Astrocyte of the spinal cord (primary cell): ENCODE results near the gene IGLL1.

Source experiments
- DNase-seq: peaks from one replicate; pipeline ENCODE4 v3.0.0; 2011; ENCODE audit warnings: low read depth, low spot score
- H3K4me3 ChIP-seq: 2 replicates; pipeline ENCODE4 v1.5.1; 2011; ENCODE audit warnings: low read depth, mild to moderate bottlenecking, low read length, moderate library complexity
- in situ Hi-C: cut with HindIII; loops from 2 replicates; pipeline ENCODE4 v1.10.0; 2017; ENCODE audit warnings: low sequenced_read_pairs
- TF ChIP-seq, protein P1 (sequence below): IDR thresholded peaks from 2 replicates; pipeline ENCODE4 v1.5.1; 2012; ENCODE audit warnings: low read depth, mild to moderate bottlenecking, low read length, inconsistent platforms

The IGLL1 gene

GRCh38 chr22:23530766-23531282, 49.3 kb downstream of the IGLL1 start:
- in situ Hi-C loops: no loop called here
- TF ChIP-seq, protein P1, sequence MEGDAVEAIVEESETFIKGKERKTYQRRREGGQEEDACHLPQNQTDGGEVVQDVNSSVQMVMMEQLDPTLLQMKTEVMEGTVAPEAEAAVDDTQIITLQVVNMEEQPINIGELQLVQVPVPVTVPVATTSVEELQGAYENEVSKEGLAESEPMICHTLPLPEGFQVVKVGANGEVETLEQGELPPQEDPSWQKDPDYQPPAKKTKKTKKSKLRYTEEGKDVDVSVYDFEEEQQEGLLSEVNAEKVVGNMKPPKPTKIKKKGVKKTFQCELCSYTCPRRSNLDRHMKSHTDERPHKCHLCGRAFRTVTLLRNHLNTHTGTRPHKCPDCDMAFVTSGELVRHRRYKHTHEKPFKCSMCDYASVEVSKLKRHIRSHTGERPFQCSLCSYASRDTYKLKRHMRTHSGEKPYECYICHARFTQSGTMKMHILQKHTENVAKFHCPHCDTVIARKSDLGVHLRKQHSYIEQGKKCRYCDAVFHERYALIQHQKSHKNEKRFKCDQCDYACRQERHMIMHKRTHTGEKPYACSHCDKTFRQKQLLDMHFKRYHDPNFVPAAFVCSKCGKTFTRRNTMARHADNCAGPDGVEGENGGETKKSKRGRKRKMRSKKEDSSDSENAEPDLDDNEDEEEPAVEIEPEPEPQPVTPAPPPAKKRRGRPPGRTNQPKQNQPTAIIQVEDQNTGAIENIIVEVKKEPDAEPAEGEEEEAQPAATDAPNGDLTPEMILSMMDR: no peak
- no peak overlapping the region for H3K4me3 ChIP-seq
- DNase-seq: no peak

GRCh38 chr22:23530106-23530505, 50.0 kb downstream of the IGLL1 start:
- in situ Hi-C loops: no loop called here
- H3K4me3 ChIP-seq: no peak overlapping the region
- no peak for DNase-seq
- TF ChIP-seq, protein P1: no peak

DNA sequence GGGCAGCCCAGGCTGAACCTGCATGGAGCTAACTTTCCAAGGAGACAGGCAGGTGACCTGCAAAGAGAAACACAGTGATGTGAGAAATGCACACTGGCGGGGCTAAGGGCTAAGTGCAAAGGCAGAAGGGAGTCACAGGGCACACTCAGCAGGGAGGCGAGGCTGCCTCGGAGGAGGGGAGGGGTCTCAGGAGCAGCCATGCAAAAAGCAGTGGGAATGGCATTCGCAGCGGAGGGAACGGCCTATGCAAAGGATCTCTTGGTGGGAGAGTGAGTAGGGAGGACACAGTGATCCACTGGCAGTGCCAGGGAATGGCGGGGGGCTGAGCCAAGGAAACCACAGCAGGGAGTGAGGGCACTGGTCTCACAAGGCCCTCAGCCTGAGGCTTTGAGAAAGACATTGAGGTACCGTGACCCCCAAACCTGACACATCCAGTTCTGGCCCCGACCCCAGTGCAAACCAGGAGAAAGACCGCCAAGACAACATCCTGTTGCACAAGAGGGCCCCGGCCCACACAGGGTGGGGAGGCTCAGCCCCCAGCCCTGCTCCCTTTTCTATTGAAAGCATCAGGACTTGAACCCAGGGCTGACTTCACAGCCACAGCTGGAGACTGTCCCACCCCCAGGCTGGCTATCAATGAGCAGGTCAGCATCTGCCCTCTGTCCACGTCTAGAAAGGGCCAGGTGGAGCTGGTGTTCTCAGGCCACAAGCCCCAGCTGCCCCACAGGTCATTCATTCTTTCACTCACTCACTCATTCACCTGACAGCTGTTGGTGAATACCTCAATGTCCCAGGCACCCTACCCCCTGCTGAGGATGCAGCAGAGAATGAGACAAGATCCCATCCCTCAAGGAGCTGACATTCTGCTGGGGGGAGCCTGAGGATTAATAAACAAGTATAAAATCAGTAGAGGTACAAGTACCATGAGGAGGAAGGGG, 50.7 kb downstream of the IGLL1 start:
- H3K4me3 ChIP-seq: no peak overlapping the region
- TF ChIP-seq, protein P1: no peak
- no peak for DNase-seq
- in situ Hi-C loops: no loop called here

DNA sequence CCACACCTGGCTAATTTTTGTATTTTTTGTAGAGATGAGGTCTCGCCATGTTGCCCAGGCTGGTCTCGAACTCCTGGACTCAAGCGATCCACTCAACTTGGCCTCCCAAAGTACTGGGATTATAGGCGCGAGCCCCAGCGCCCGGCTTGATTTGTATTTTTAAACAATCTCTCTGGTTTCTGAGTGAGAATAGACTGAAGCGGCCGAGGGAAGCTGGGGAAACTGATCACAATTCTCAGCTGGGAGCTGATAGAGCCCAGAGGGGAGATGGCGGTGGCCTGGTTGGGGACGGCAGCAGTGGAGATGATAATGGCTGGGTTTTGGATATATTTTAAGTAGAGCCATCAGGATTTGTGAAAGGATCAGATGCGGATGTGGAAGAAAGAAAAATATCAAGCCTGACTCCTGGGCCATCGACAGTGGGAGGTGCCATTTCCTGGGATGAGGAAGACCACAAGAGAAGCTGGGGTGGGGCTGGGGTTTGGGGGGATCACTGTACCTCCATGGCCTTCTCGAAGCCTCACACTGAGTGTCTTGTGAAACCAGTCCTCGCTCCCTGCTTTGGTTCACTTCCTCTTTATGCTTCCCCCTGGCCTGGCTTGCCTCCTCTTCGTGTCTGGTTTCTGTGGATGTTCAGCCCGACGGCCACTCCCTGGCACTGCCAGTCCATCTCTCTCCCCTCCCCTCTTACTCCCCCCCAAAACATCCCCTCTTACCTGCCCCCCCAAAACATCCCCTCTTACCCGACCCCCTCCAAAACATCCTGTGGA, 51.9 kb downstream of the IGLL1 start:
- H3K4me3 ChIP-seq: no peak overlapping the region
- in situ Hi-C loops: no loop called here
- DNase-seq: no peak
- TF ChIP-seq, protein P1: no peak

- no peak overlapping the region for H3K4me3 ChIP-seq
- no peak for DNase-seq
- in situ Hi-C loops: no loop called here
- TF ChIP-seq, protein P1: no peak
Measured at GRCh38 chr22:23526596-23527316, 53.3 kb downstream of the IGLL1 start.

DNA sequence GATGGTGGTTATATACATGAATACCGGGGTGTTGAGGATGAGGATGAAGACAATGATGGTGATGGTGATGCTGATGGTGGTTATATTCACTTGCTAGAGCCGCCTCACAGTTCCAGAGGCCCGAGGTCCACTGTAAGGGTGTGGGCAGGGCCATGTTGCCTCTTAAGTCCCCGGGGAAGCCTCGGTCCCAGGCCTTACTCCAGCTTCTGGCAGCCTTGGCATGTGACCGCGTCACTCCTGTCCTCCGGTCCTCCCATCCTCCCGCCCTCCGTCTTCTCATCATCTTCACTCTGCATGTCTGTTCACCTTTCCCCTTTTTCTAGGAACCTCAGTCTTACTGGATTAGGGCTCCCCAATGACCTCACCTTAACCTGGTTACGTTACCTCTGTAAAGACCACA, 54.6 kb downstream of the IGLL1 start:
- TF ChIP-seq, protein P1: no peak
- no peak overlapping the region for H3K4me3 ChIP-seq
- in situ Hi-C loops: no loop called here
- no peak for DNase-seq
